Liver (tissue), 9 donors: ENCODE measurements around the gene CUBN. TPM values are rescaled to one million over a fixed set of nuclear protein-coding genes. Genes with fewer than 3 reads are reported as not detected.

ENCODE experiments used
- DNase-seq: peaks from one replicate; pipeline ENCODE4 v3.0.0-alpha.2; 2017; ENCODE audit warnings: low spot score
- H3K27ac ChIP-seq, 2 donors: one replicate each; pipeline ENCODE4 v1.7.0; 2013; ENCODE audit warnings: inconsistent platforms in 2 of 2, low read length in 2 of 2, control low read depth in 1 of 2, low read depth in 1 of 2, mild to moderate bottlenecking in 1 of 2
- H3K27me3 ChIP-seq, 4 donors: one replicate each; pipeline versions ENCODE4 v1.6.1 to v1.7.0; 2013; ENCODE audit warnings: low read length in 3 of 4, inconsistent platforms in 1 of 4, mild to moderate bottlenecking in 1 of 4, moderate library complexity in 1 of 4; ENCODE audit not compliant: control insufficient read depth in 4 of 4, insufficient read depth in 4 of 4
- H3K36me3 ChIP-seq, 4 donors: one replicate each; pipeline versions ENCODE4 v1.6.1 to v1.7.0; 2013; ENCODE audit warnings: low read length in 3 of 4, mild to moderate bottlenecking in 3 of 4, low read depth in 1 of 4, moderate library complexity in 1 of 4; ENCODE audit not compliant: control insufficient read depth in 4 of 4, insufficient read depth in 3 of 4
- H3K4me1 ChIP-seq, 4 donors: one replicate each; pipeline versions ENCODE4 v1.6.1 to v1.7.0; 2013; ENCODE audit warnings: low read length in 3 of 4, mild to moderate bottlenecking in 3 of 4, moderate library complexity in 1 of 4; ENCODE audit not compliant: control insufficient read depth in 4 of 4, insufficient read depth in 4 of 4
- H3K4me3 ChIP-seq, 3 donors: one replicate each; pipeline versions ENCODE4 v1.6.1 to v1.7.0; 2013; ENCODE audit warnings: low read length in 3 of 3, control low read depth in 1 of 3, low read depth in 1 of 3, mild to moderate bottlenecking in 1 of 3
- H3K9ac ChIP-seq, 2 donors: one replicate each; pipeline ENCODE4 v1.7.0; 2013; ENCODE audit warnings: low read length in 2 of 2, mild to moderate bottlenecking in 2 of 2, moderate library complexity in 2 of 2, control low read depth in 1 of 2, low read depth in 1 of 2
- H3K9me3 ChIP-seq, 4 donors: one replicate each; pipeline versions ENCODE4 v1.6.1 to v1.7.0; 2013; ENCODE audit warnings: low read length in 3 of 4; ENCODE audit not compliant: control insufficient read depth in 4 of 4
- FOXA1 ChIP-seq: IDR thresholded peaks from 2 replicates; pipeline ENCODE4 v1.6.1; 2016; ENCODE audit warnings: antibody characterized with exemption
- FOXA2 ChIP-seq: IDR thresholded peaks from 2 replicates; pipeline ENCODE4 v1.6.1; 2016; ENCODE audit warnings: antibody characterized with exemption
- GABPA ChIP-seq, 2 donors: IDR thresholded peaks in 1 of 2; conservative IDR thresholded peaks in 1 of 2; 2 replicates each; pipeline ENCODE4 v1.6.1; 2016; ENCODE audit warnings: antibody characterized with exemption in 2 of 2, mild to moderate bottlenecking in 1 of 2, moderate library complexity in 1 of 2
- HNF4A ChIP-seq, 2 donors: conservative IDR thresholded peaks; 2 replicates each; pipeline ENCODE4 v1.6.1; 2016; ENCODE audit warnings: antibody characterized with exemption in 2 of 2, mild to moderate bottlenecking in 2 of 2
- HNF4G ChIP-seq: IDR thresholded peaks from 2 replicates; pipeline ENCODE4 v1.6.1; 2016; ENCODE audit warnings: antibody characterized with exemption
- JUND ChIP-seq, 2 donors: IDR thresholded peaks; 2 replicates each; pipeline ENCODE4 v1.6.1; 2016; ENCODE audit warnings: antibody characterized with exemption in 2 of 2
- NR2F2 ChIP-seq: IDR thresholded peaks from 2 replicates; pipeline ENCODE4 v1.6.1; 2016; ENCODE audit warnings: antibody characterized with exemption
- RAD21 ChIP-seq, 2 donors: IDR thresholded peaks; 2 replicates each; pipeline ENCODE4 v1.6.1; 2016; ENCODE audit warnings: antibody characterized with exemption in 2 of 2, mild to moderate bottlenecking in 2 of 2
- RXRA ChIP-seq, 2 donors: IDR thresholded peaks; 2 replicates each; pipeline ENCODE4 v1.6.1; 2017 to 2018; ENCODE audit warnings: antibody characterized with exemption in 2 of 2, mild to moderate bottlenecking in 1 of 2
- TAF1 ChIP-seq: conservative IDR thresholded peaks from 2 replicates; pipeline ENCODE4 v1.6.1; 2016; ENCODE audit warnings: antibody characterized with exemption, mild to moderate bottlenecking
- YY1 ChIP-seq: IDR thresholded peaks from 2 replicates; pipeline ENCODE4 v1.6.1; 2016; ENCODE audit warnings: antibody characterized with exemption, mild to moderate bottlenecking
- WGBS: extraction: QIAGEN DNeasy Blood & Tissue Kit; methylation state at CpG from one replicate; pipeline ENCODE4 v1.1.7; 2013; 5-methylcytosine and 5-hydroxymethylcytosine counted together
- polyA plus RNA-seq, 2 donors: library from polyadenylated mRNA; stranded (reverse) in 1 of 2; unstranded in 1 of 2; fragments of 200-250 nt in 1 of 2; fragments of >200 nt in 1 of 2; fragmentation: Nextera tagmentation in 1 of 2; extraction: Ambion mirVana in 1 of 2; gene quantifications; one replicate each; pipeline versions ENCODE4 v1.2.1 to v1.2.3, GENCODE V29; 2013 to 2015
- total RNA-seq, 2 donors: library from RNA; depleted of rRNA; stranded (reverse); fragments of >200 nt; gene quantifications; one replicate each; pipeline ENCODE4 v1.2.3, GENCODE V29; 2014
- TF ChIP-seq, protein P1 (sequence below): fragments of 150-350 bp; IDR thresholded peaks from 2 replicates; pipeline ENCODE4 v1.5.1; 2017; ENCODE audit warnings: improper control_type of control experiment, low read depth, low read length; ENCODE audit not compliant: missing input control
- TF ChIP-seq, protein P2 (sequence below): IDR thresholded peaks from 2 replicates; pipeline ENCODE4 v1.6.1; 2016; ENCODE audit warnings: antibody characterized with exemption
- TF ChIP-seq, protein P3 (sequence below): IDR thresholded peaks from 2 replicates; pipeline ENCODE4 v1.6.1; 2016; ENCODE audit warnings: antibody characterized with exemption
- TF ChIP-seq, protein P4 (sequence below): IDR thresholded peaks from 2 replicates; pipeline ENCODE4 v1.6.1; 2016; ENCODE audit warnings: antibody characterized with exemption, mild to moderate bottlenecking
- TF ChIP-seq, protein P5 (sequence below): IDR thresholded peaks from 2 replicates; pipeline ENCODE4 v1.6.1; 2016; ENCODE audit warnings: antibody characterized with exemption
- donor health status: healthy.
- donor health status: healthy.
- donor health status: healthy.
- donor health status: healthy.
- donor health status: healthy.

Gene CUBN
- total and polyA plus RNA-seq, 4 donors = 0.01 to 0.67 (median 0.30) TPM

DNA sequence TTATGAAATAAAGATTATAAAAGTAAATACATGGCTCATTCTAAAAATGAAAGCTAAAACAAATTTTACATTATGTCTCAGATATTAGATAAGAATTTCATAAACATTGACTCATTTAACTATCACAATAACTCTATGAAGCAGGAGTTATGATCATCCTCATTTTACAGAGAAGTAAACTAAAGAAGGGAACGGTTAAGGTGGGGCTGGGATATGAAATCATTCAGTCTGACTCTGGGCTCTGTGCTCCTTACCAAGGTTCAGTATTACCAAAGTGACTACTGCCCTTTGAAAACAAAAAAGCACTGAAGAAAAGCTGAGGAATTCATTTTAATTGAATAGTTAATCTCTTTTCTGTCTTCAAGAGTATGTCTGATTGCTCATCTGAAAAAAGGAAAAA, 22.1 kb upstream of the CUBN start:
- Histone ChIP-seq H3K27ac (no peak overlapping the region), H3K27me3 (no peaks in the 10 kb centered on the region), H3K4me3 (no peak overlapping the region), H3K36me3 (no peaks in the 10 kb centered on the region), H3K9ac (no peak overlapping the region), H3K9me3 (no peaks in the 10 kb centered on the region), H3K4me1 (no peaks in the 10 kb centered on the region)
- 78% methylated on average over 1 of the region's 1 CpG for WGBS
- no peak for DNase-seq
- TF ChIP-seq HNF4A (conservative IDR thresholded peaks at IDR 0.05) (no peak), FOXA2 (no peak), FOXA1 (no peak), YY1 (no peak), RXRA (IDR thresholded peaks at IDR 0.05) (no peak), JUND (IDR thresholded peaks at IDR 0.05) (no peak), NR2F2 (no peak), TAF1 (no peak), GABPA (IDR thresholded peaks at IDR 0.05 in 1 of 2, conservative IDR thresholded peaks at IDR 0.05 in 1 of 2) (no peak)
- TF ChIP-seq, protein P1, sequence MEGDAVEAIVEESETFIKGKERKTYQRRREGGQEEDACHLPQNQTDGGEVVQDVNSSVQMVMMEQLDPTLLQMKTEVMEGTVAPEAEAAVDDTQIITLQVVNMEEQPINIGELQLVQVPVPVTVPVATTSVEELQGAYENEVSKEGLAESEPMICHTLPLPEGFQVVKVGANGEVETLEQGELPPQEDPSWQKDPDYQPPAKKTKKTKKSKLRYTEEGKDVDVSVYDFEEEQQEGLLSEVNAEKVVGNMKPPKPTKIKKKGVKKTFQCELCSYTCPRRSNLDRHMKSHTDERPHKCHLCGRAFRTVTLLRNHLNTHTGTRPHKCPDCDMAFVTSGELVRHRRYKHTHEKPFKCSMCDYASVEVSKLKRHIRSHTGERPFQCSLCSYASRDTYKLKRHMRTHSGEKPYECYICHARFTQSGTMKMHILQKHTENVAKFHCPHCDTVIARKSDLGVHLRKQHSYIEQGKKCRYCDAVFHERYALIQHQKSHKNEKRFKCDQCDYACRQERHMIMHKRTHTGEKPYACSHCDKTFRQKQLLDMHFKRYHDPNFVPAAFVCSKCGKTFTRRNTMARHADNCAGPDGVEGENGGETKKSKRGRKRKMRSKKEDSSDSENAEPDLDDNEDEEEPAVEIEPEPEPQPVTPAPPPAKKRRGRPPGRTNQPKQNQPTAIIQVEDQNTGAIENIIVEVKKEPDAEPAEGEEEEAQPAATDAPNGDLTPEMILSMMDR = no peak
- TF ChIP-seq, protein P2, sequence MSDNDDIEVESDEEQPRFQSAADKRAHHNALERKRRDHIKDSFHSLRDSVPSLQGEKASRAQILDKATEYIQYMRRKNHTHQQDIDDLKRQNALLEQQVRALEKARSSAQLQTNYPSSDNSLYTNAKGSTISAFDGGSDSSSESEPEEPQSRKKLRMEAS = no peak
- TF ChIP-seq, protein P3, sequence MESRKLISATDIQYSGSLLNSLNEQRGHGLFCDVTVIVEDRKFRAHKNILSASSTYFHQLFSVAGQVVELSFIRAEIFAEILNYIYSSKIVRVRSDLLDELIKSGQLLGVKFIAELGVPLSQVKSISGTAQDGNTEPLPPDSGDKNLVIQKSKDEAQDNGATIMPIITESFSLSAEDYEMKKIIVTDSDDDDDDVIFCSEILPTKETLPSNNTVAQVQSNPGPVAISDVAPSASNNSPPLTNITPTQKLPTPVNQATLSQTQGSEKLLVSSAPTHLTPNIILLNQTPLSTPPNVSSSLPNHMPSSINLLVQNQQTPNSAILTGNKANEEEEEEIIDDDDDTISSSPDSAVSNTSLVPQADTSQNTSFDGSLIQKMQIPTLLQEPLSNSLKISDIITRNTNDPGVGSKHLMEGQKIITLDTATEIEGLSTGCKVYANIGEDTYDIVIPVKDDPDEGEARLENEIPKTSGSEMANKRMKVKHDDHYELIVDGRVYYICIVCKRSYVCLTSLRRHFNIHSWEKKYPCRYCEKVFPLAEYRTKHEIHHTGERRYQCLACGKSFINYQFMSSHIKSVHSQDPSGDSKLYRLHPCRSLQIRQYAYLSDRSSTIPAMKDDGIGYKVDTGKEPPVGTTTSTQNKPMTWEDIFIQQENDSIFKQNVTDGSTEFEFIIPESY = no peak
- TF ChIP-seq, protein P4, sequence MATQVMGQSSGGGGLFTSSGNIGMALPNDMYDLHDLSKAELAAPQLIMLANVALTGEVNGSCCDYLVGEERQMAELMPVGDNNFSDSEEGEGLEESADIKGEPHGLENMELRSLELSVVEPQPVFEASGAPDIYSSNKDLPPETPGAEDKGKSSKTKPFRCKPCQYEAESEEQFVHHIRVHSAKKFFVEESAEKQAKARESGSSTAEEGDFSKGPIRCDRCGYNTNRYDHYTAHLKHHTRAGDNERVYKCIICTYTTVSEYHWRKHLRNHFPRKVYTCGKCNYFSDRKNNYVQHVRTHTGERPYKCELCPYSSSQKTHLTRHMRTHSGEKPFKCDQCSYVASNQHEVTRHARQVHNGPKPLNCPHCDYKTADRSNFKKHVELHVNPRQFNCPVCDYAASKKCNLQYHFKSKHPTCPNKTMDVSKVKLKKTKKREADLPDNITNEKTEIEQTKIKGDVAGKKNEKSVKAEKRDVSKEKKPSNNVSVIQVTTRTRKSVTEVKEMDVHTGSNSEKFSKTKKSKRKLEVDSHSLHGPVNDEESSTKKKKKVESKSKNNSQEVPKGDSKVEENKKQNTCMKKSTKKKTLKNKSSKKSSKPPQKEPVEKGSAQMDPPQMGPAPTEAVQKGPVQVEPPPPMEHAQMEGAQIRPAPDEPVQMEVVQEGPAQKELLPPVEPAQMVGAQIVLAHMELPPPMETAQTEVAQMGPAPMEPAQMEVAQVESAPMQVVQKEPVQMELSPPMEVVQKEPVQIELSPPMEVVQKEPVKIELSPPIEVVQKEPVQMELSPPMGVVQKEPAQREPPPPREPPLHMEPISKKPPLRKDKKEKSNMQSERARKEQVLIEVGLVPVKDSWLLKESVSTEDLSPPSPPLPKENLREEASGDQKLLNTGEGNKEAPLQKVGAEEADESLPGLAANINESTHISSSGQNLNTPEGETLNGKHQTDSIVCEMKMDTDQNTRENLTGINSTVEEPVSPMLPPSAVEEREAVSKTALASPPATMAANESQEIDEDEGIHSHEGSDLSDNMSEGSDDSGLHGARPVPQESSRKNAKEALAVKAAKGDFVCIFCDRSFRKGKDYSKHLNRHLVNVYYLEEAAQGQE = no peak
- TF ChIP-seq, protein P5, sequence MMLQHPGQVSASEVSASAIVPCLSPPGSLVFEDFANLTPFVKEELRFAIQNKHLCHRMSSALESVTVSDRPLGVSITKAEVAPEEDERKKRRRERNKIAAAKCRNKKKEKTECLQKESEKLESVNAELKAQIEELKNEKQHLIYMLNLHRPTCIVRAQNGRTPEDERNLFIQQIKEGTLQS = no peak

DNA sequence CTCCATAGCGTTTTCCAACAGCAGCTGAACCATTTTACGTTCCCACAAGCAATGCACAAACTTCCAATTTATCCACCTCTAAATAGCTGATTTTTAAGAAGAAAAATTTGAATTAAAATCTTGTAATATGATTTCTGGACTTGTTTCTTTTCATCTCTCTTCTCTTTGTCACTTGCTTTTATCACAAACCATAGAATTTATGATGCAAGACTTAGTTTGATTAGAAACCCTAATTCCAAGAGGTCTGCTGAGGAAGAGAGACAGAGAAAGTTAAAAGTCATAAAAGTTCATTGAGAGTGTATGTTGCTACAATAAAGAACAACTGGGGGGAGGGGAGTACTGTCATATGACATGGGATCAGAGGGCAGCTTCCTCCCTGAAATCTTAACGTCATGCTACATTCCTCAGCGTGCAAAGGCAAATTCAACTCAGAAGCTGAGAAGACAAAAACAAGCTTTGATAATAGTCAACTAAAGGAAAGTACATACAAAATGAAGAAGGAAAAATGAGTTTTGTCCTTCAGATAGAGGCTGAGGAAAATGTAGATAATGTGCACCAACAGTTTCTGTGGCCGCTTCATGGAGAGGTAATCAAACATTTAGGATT, 18.4 kb upstream of the CUBN start:
- Histone ChIP-seq H3K27ac (no peak overlapping the region), H3K4me1 (peaks cover 0 to 3% (median under 1%) of the 10 kb centered on the region in 4 donors), H3K36me3 (no peaks in the 10 kb centered on the region), H3K9ac (no peak overlapping the region), H3K9me3 (no peaks in the 10 kb centered on the region), H3K27me3 (no peaks in the 10 kb centered on the region), H3K4me3 (no peak overlapping the region)
- 78% methylated on average over 5 of the region's 5 CpGs for WGBS
- TF ChIP-seq FOXA1 (no peak), RAD21 (IDR thresholded peaks at IDR 0.05) (peak in 1 of 2 donors; percentile 25), HNF4G (no peak), NR2F2 (peak; percentile 83), RXRA (IDR thresholded peaks at IDR 0.05) (peak; percentile 20 to 25)
- TF ChIP-seq, protein P3 = no peak
- no peak for DNase-seq
